HCT116 (cell line): ENCODE measurements around the gene VTI1B. TPM values are rescaled to one million over a fixed set of nuclear protein-coding genes. Genes with fewer than 3 reads are reported as not detected.

ENCODE experiments used
- ATAC-seq: fragments of 200-7000 bp; cut with Tn5 transposase; 2 replicates; pipeline ENCODE4 v1.9.1; 2020; ENCODE audit warnings: mild to moderate bottlenecking, moderate library complexity
- BruUV-seq: library from RNA; stranded (reverse); fragments of 400-500 nt; replicated peaks from 2 replicates; lab custom pipeline; 2021; lab: Mats Ljungman, UMichigan
- CTCF ChIA-PET: fragments of 300-600 bp; sonication (Branson Sonifier 250); formaldehyde crosslinking; loops from one replicate; lab custom pipeline; 2021; ENCODE audit warnings: antibody characterized with exemption; lab: Charles Lee
- POLR2A ChIA-PET: fragments of 300-600, 350-600 bp; sonication (Branson Sonifier 250); formaldehyde crosslinking; loops from one replicate; lab custom pipeline; 2021; ENCODE audit warnings: antibody characterized with exemption; lab: Charles Lee
- RAD21 ChIA-PET, 2 experiments: fragments of 300-600 bp; sonication (Branson Sonifier 250); formaldehyde crosslinking; loops; one replicate each; lab custom pipeline; 2023; ENCODE audit warnings: low total read pairs in 2 of 2; ENCODE audit not compliant: uncharacterized antibody in 2 of 2, unreplicated experiment in 2 of 2, low non-redundant PET in 1 of 2; lab: Charles Lee
- DNase-seq: peaks from one replicate; pipeline ENCODE4 v3.0.0-alpha.2; 2010; ENCODE audit warnings: low read depth, low spot score
- H2AFZ ChIP-seq: fragments of 200-600 bp; shearing (Covaris generic), sonication (generic); 2 replicates; pipeline ENCODE4 v1.6.1; 2017; ENCODE audit warnings: low read depth, mixed run types, mixed read lengths, antibody characterized with exemption, low read length; ENCODE audit not compliant: poor library complexity, severe bottlenecking
- H3K27ac ChIP-seq: 2 replicates; pipeline ENCODE4 v1.5.1; 2012; ENCODE audit warnings: low read depth, low read length
- H3K27me3 ChIP-seq: fragments of 200-600 bp; sonication (generic); 2 replicates; pipeline ENCODE4 v1.6.1; 2016; ENCODE audit warnings: mixed run types, low read length, mixed read lengths; ENCODE audit not compliant: insufficient read depth
- H3K36me3 ChIP-seq, 2 experiments: fragments of 200-500 bp in 1 of 2; fragments of 200-600 bp in 1 of 2; sonication (Bioruptor generic) in 1 of 2; sonication (generic) in 1 of 2; 2 replicates each; pipeline versions ENCODE4 v1.5.1 to v1.6.1; 2014 to 2016; ENCODE audit warnings: low read length in 2 of 2, inconsistent platforms in 1 of 2, mixed read lengths in 1 of 2, mixed run types in 1 of 2; ENCODE audit not compliant: insufficient read depth in 2 of 2, control insufficient read depth in 1 of 2
- H3K4me1 ChIP-seq, 2 experiments: fragments of 200-600 bp in 1 of 2; sonication (generic) in 1 of 2; 2 replicates each; pipeline versions ENCODE4 v1.5.1 to v1.6.1; 2012 to 2017; ENCODE audit warnings: low read length in 2 of 2, inconsistent platforms in 1 of 2, mild to moderate bottlenecking in 1 of 2, mixed read lengths in 1 of 2, mixed run types in 1 of 2, moderate library complexity in 1 of 2; ENCODE audit not compliant: insufficient read depth in 2 of 2, control insufficient read depth in 1 of 2
- H3K4me2 ChIP-seq: fragments of 200-600 bp; sonication (generic); 2 replicates; pipeline ENCODE4 v1.6.1; 2017; ENCODE audit warnings: mixed run types, low read length, mixed read lengths
- H3K4me3 ChIP-seq, 2 experiments: fragments of 200-600 bp in 1 of 2; sonication (generic) in 1 of 2; replicated peaks in 1 of 2; 2 replicates each; pipeline ENCODE4 v1.5.1; 2011 to 2016; ENCODE audit warnings: low read length in 2 of 2, control low read depth in 1 of 2, low read depth in 1 of 2, mild to moderate bottlenecking in 1 of 2, mixed read lengths in 1 of 2, mixed run types in 1 of 2
- H3K79me2 ChIP-seq: fragments of 200-600 bp; sonication (generic); 2 replicates; pipeline ENCODE4 v1.6.1; 2017; ENCODE audit warnings: mild to moderate bottlenecking, mixed run types, low read length, moderate library complexity, mixed read lengths; ENCODE audit not compliant: insufficient read depth
- H3K9ac ChIP-seq: fragments of 200-600 bp; sonication (generic); 2 replicates; pipeline ENCODE4 v1.6.1; 2016; ENCODE audit warnings: low read length, mixed read lengths
- H3K9me2 ChIP-seq: fragments of 200-600 bp; sonication (generic), shearing (Covaris generic); 2 replicates; pipeline ENCODE4 v1.6.1; 2017; ENCODE audit warnings: mixed run types, mild to moderate bottlenecking, moderate library complexity; ENCODE audit not compliant: insufficient read depth
- H3K9me3 ChIP-seq, 2 experiments: fragments of 200-500 bp in 1 of 2; fragments of 200-600 bp in 1 of 2; sonication (Bioruptor generic) in 1 of 2; sonication (generic) in 1 of 2; 2 replicates each; pipeline ENCODE4 v1.6.1; 2014 to 2017; ENCODE audit warnings: low read length in 2 of 2, mixed read lengths in 2 of 2, inconsistent platforms in 1 of 2, low read depth in 1 of 2, mild to moderate bottlenecking in 1 of 2, mixed run types in 1 of 2, moderate library complexity in 1 of 2; ENCODE audit not compliant: control insufficient read depth in 1 of 2, insufficient read depth in 1 of 2
- H4K20me1 ChIP-seq: fragments of 200-600 bp; sonication (generic), shearing (Covaris generic); 2 replicates; pipeline ENCODE4 v1.6.1; 2017; ENCODE audit warnings: mixed run types, mild to moderate bottlenecking, moderate library complexity; ENCODE audit not compliant: insufficient read depth
- ATF3 ChIP-seq: IDR thresholded peaks from 2 replicates; pipeline ENCODE4 v1.6.1; 2012
- CTCF ChIP-seq, 3 experiments: fragments of 200-600 bp in 1 of 3; sonication (generic) in 1 of 3; IDR thresholded peaks in 2 of 3; conservative IDR thresholded peaks in 1 of 3; 2 replicates each; pipeline ENCODE4 v1.5.1; 2012 to 2017; ENCODE audit warnings: low read depth in 2 of 3, low read length in 2 of 3, antibody characterized with exemption in 1 of 3, borderline replicate concordance in 1 of 3, control low read depth in 1 of 3, mild to moderate bottlenecking in 1 of 3, mixed read lengths in 1 of 3, mixed run types in 1 of 3, moderate library complexity in 1 of 3; ENCODE audit not compliant: insufficient read depth in 1 of 3
- POLR2A ChIP-seq: IDR thresholded peaks from 2 replicates; pipeline ENCODE4 v1.7.0; 2011; ENCODE audit warnings: borderline replicate concordance; ENCODE audit not compliant: insufficient read depth, insufficient read length; ENCODE audit errors: extremely low read depth
- RAD21 ChIP-seq: IDR thresholded peaks from 2 replicates; pipeline ENCODE4 v1.6.1; 2012; ENCODE audit warnings: low read depth, mild to moderate bottlenecking
- SIN3A ChIP-seq: IDR thresholded peaks from 2 replicates; pipeline ENCODE4 v1.6.1; 2012; ENCODE audit warnings: low read depth
- SRF ChIP-seq: IDR thresholded peaks from 2 replicates; pipeline ENCODE4 v1.6.1; 2012; ENCODE audit warnings: low read depth
- YY1 ChIP-seq: IDR thresholded peaks from 2 replicates; pipeline ENCODE4 v1.6.1; 2011; ENCODE audit warnings: low read length, low read depth, moderate library complexity, mild to moderate bottlenecking; ENCODE audit not compliant: insufficient replicate concordance; ENCODE audit errors: extremely low read depth
- intact Hi-C: fragments of 100-400 bp; cut with micrococcal nuclease; formaldehyde crosslinking; loops from 2 replicates; pipeline ENCODE4 v1.10.0; 2022
- total RNA-seq: library from RNA; stranded (reverse); gene quantifications from one replicate; pipeline ENCODE4 v1.2.1, GENCODE V29; 2021; ENCODE audit not compliant: unreplicated experiment
- TF ChIP-seq, protein P1 (sequence below): IDR thresholded peaks from 2 replicates; pipeline ENCODE4 v1.6.1; 2012

Gene VTI1B
- total RNA-seq, 1 experiment from 2014 or later: 86.3 TPM

GRCh38 chr14:67618617-67619063 lies 55.8 kb downstream of the VTI1B start:
- peak overlapping the region; percentile 58 for H2AFZ ChIP-seq
- TF ChIP-seq, protein P1, sequence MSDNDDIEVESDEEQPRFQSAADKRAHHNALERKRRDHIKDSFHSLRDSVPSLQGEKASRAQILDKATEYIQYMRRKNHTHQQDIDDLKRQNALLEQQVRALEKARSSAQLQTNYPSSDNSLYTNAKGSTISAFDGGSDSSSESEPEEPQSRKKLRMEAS: no peak
- TF ChIP-seq YY1: no peak
- TF ChIP-seq SRF: no peak
- no peak for TF ChIP-seq POLR2A
- peak; percentile 71 for TF ChIP-seq RAD21
- no peak for TF ChIP-seq SIN3A
- TF ChIP-seq ATF3: no peak
- peak; percentile 41 to 54 (median 52); a peak in 5 of 6 replicates for TF ChIP-seq CTCF (IDR thresholded peaks at IDR 0.05 in 2 of 3, conservative IDR thresholded peaks at IDR 0.05 in 1 of 3; ENCODE audit: borderline replicate concordance in 1 of 3, insufficient read depth in 1 of 3, low read depth in 2 of 3, low read length in 2 of 3)
- TF ChIP-seq, all 23 proteins: peak for 2
- Histone ChIP-seq H3K9ac (no peak overlapping the region), H3K4me1 (peaks cover 15 to 32% of the 10 kb centered on the region in 2 experiments), H3K9me2 (no peaks in the 10 kb centered on the region), H4K20me1 (no peaks in the 10 kb centered on the region), H3K9me3 (no peaks in the 10 kb centered on the region), H3K27me3 (no peaks in the 10 kb centered on the region), H3K27ac (no peak overlapping the region), H3K4me2 (peak overlapping the region; percentile 97), H3K36me3 (no peaks in the 10 kb centered on the region), H3K4me3 (no peak overlapping the region), H3K79me2 (no peaks in the 10 kb centered on the region)
- POLR2A ChIA-PET: interaction anchor here (0.9 to 1.6 kb wide), 2 partner anchors 50 to 86 kb away, joined by 3 to 4 read pairs; no protein-coding TSS in a partner anchor
- RAD21 ChIA-PET: interaction anchor here (0.8 to 2.8 kb wide), 4 partner anchors 49 to 86 kb away, joined by 4 to 11 read pairs (median 6); no protein-coding TSS in a partner anchor
- BruUV-seq: no TSS peak
- ATAC-seq (no peak), DNase-seq (no peak)
- CTCF ChIA-PET: interaction anchor here (0.7 to 3.4 kb wide), 8 partner anchors 14 to 191 kb away, joined by 3 to 36 read pairs (median 4); no protein-coding TSS in a partner anchor
- intact Hi-C loops: loop anchor here (1.0 to 2.0 kb wide), 3 partner anchors 49 to 86 kb away; partner anchors contain the start of gene RDH11
